Activated CD4-positive, alpha-beta T cell treated with anti-CD3 and anti-CD28 coated beads, Interleukin-2, amount 10 ng/mL, durations not matched to agents 7 days and 5 days (primary cell): ENCODE measurements around the gene CCRL2. TPM values are rescaled to one million over a fixed set of nuclear protein-coding genes. Genes with fewer than 3 reads are reported as not detected.

Experiments used
- CTCF ChIA-PET: fragments of 350-600 bp; sonication (Branson Sonifier 250); formaldehyde crosslinking; loops from one replicate; lab custom pipeline; 2021; ENCODE audit warnings: antibody characterized with exemption; lab: Charles Lee
- POLR2A ChIA-PET: fragments of 350-600 bp; sonication (Branson Sonifier 250); formaldehyde crosslinking; loops from one replicate; lab custom pipeline; 2021; ENCODE audit warnings: antibody characterized with exemption; lab: Charles Lee
- DNase-seq: peaks from one replicate; pipeline ENCODE4 v3.0.0-alpha.2; 2020
- H3K27ac Mint-ChIP-seq: one replicate; pipeline ENCODE4 v1.8.0; 2021; ENCODE audit warnings: mild to moderate bottlenecking, moderate library complexity, mixed read lengths
- H3K27me3 Mint-ChIP-seq: one replicate; pipeline ENCODE4 v1.8.0; 2021; ENCODE audit warnings: mixed read lengths
- H3K36me3 Mint-ChIP-seq: one replicate; pipeline ENCODE4 v1.8.0; 2021; ENCODE audit warnings: low read depth, mixed read lengths
- H3K4me1 Mint-ChIP-seq: one replicate; pipeline ENCODE4 v1.8.0; 2021; ENCODE audit warnings: mixed read lengths
- H3K4me3 Mint-ChIP-seq: one replicate; pipeline ENCODE4 v1.8.0; 2021; ENCODE audit warnings: mild to moderate bottlenecking, moderate library complexity, mixed read lengths
- H3K9me3 Mint-ChIP-seq: one replicate; pipeline ENCODE4 v1.8.0; 2021; ENCODE audit warnings: mixed read lengths
- total RNA-seq, 2 experiments: library from RNA; stranded (reverse); gene quantifications; one replicate each; pipeline ENCODE4 v1.2.3, GENCODE V29; 2021

The CCRL2 gene
- total RNA-seq, 2 experiments from 2014 or later: 5.3 to 5.8 TPM

GRCh38 chr3:46442576-46443530 lies 35.8 kb downstream of the CCRL2 start:
- Mint-ChIP-seq H3K4me3 (no peak overlapping the region), H3K27me3 (peaks cover 13% of the 10 kb centered on the region), H3K9me3 (no peaks in the 10 kb centered on the region), H3K4me1 (peaks cover 33% of the 10 kb centered on the region), H3K36me3 (no peaks in the 10 kb centered on the region), H3K27ac (no peak overlapping the region)
- CTCF ChIA-PET: interaction anchor here (0.5 to 1.0 kb wide), 4 partner anchors 187 to 1166 kb away, joined by 3 read pairs; no protein-coding TSS in a partner anchor
- DNase-seq: no peak
- POLR2A ChIA-PET: interaction anchor here (0.6 kb wide), 1 partner anchor 344 kb away, joined by 5 read pairs; no protein-coding TSS in a partner anchor

GRCh38 chr3:46447228-46447985 lies 40.3 kb downstream of the CCRL2 start:
- peaks cover 8% of the 10 kb centered on the region for H3K4me1 Mint-ChIP-seq
- POLR2A ChIA-PET: no interaction called here
- CTCF ChIA-PET: interaction anchor here (0.5 kb wide), 1 partner anchor 617 kb away, joined by 3 read pairs; no protein-coding TSS in a partner anchor
- H3K27me3 Mint-ChIP-seq: peaks cover 20% of the 10 kb centered on the region
- H3K27ac Mint-ChIP-seq: no peak overlapping the region
- no peak overlapping the region for H3K4me3 Mint-ChIP-seq
- DNase-seq: no peak
- no peaks in the 10 kb centered on the region for H3K36me3 Mint-ChIP-seq
- no peaks in the 10 kb centered on the region for H3K9me3 Mint-ChIP-seq

GRCh38 chr3:46448721-46449120 lies 41.7 kb downstream of the CCRL2 start:
- Mint-ChIP-seq H3K4me3 (no peak overlapping the region), H3K27me3 (peaks cover 30% of the 10 kb centered on the region), H3K4me1 (peaks cover 9% of the 10 kb centered on the region), H3K27ac (no peak overlapping the region), H3K36me3 (no peaks in the 10 kb centered on the region), H3K9me3 (no peaks in the 10 kb centered on the region)
- POLR2A ChIA-PET: no interaction called here
- DNase-seq: no peak
- CTCF ChIA-PET: no interaction called here

- DNase-seq: no peak
- Mint-ChIP-seq H3K9me3 (no peaks in the 10 kb centered on the region), H3K4me1 (peaks cover 2% of the 10 kb centered on the region), H3K27ac (no peak overlapping the region), H3K27me3 (peaks cover 33% of the 10 kb centered on the region), H3K36me3 (no peaks in the 10 kb centered on the region), H3K4me3 (no peak overlapping the region)
- CTCF ChIA-PET: interaction anchor here (0.9 to 1.4 kb wide), 5 partner anchors 11 to 116 kb away, joined by 3 to 4 read pairs (median 3); partner anchors contain the start of genes LRRC2 and LTF
- POLR2A ChIA-PET: no interaction called here
Measured at GRCh38 chr3:46449755-46450552, 42.9 kb downstream of the CCRL2 start.

- Mint-ChIP-seq H3K4me3 (no peak overlapping the region), H3K27ac (no peak overlapping the region), H3K27me3 (peaks cover 30% of the 10 kb centered on the region), H3K4me1 (peaks cover 2% of the 10 kb centered on the region), H3K9me3 (no peaks in the 10 kb centered on the region), H3K36me3 (no peaks in the 10 kb centered on the region)
- DNase-seq: no peak
- CTCF ChIA-PET: interaction anchor here (0.6 kb wide), 1 partner anchor 715 kb away, joined by 4 read pairs; no protein-coding TSS in a partner anchor
- POLR2A ChIA-PET: no interaction called here
Measured at GRCh38 chr3:46453526-46454208, 46.6 kb downstream of the CCRL2 start.

GRCh38 chr3:46454209-46454595 lies 47.1 kb downstream of the CCRL2 start:
- Mint-ChIP-seq H3K27ac (no peak overlapping the region), H3K36me3 (no peaks in the 10 kb centered on the region), H3K4me1 (peaks cover 2% of the 10 kb centered on the region), H3K27me3 (peaks cover 33% of the 10 kb centered on the region), H3K9me3 (no peaks in the 10 kb centered on the region), H3K4me3 (no peak overlapping the region)
- ChIA-PET CTCF (interaction anchor here (0.6 kb wide), 1 partner anchor 715 kb away, joined by 4 read pairs; no protein-coding TSS in a partner anchor), POLR2A (no interaction called here)
- no peak for DNase-seq

- Mint-ChIP-seq H3K36me3 (no peaks in the 10 kb centered on the region), H3K27ac (no peak overlapping the region), H3K4me3 (no peak overlapping the region), H3K4me1 (peaks cover 2% of the 10 kb centered on the region), H3K9me3 (no peaks in the 10 kb centered on the region), H3K27me3 (peaks cover 37% of the 10 kb centered on the region)
- POLR2A ChIA-PET: no interaction called here
- CTCF ChIA-PET: no interaction called here
- DNase-seq: no peak
Measured at GRCh38 chr3:46454606-46455005, 47.5 kb downstream of the CCRL2 start.

GRCh38 chr3:46455231-46456115 lies 48.4 kb downstream of the CCRL2 start:
- no peak for DNase-seq
- H3K27me3 Mint-ChIP-seq: peaks cover 45% of the 10 kb centered on the region
- no peaks in the 10 kb centered on the region for H3K9me3 Mint-ChIP-seq

GRCh38 chr3:46456118-46456517 lies 49.1 kb downstream of the CCRL2 start:
- Mint-ChIP-seq H3K4me3 (no peak overlapping the region), H3K27ac (no peak overlapping the region), H3K27me3 (peaks cover 48% of the 10 kb centered on the region), H3K36me3 (no peaks in the 10 kb centered on the region), H3K4me1 (peaks cover 2% of the 10 kb centered on the region), H3K9me3 (no peaks in the 10 kb centered on the region)
- DNase-seq: no peak
- ChIA-PET POLR2A (no interaction called here), CTCF (no interaction called here)

More at GRCh38 chr3:46455231-46456115, 48.4 kb downstream of the CCRL2 start:
- no peak overlapping the region for H3K4me3 Mint-ChIP-seq
- no peak overlapping the region for H3K27ac Mint-ChIP-seq
- CTCF ChIA-PET: interaction anchor here (1.0 kb wide), 1 partner anchor 30 kb away, joined by 3 read pairs; no protein-coding TSS in a partner anchor
- POLR2A ChIA-PET: no interaction called here
- H3K36me3 Mint-ChIP-seq: no peaks in the 10 kb centered on the region
- peaks cover 2% of the 10 kb centered on the region for H3K4me1 Mint-ChIP-seq
